B cell (primary cell): ENCODE results near the gene PIGW. TPM values are rescaled to one million over a fixed set of nuclear protein-coding genes. Genes with fewer than 3 reads are reported as not detected.

ENCODE experiments used
- ATAC-seq: fragments of 200-7000 bp; cut with Tn5 transposase; one replicate; pipeline ENCODE4 v1.10.0; 2021; ENCODE audit warnings: low read depth, mild to moderate bottlenecking, moderate number of reproducible peaks, moderate library complexity
- CTCF ChIA-PET: fragments of 350-600 bp; sonication (Branson Sonifier 250); formaldehyde crosslinking; loops from one replicate; lab custom pipeline; 2021; ENCODE audit warnings: antibody characterized with exemption, inconsistent platforms; lab: Charles Lee
- POLR2A ChIA-PET: fragments of 350-600 bp; sonication (Branson Sonifier 250); formaldehyde crosslinking; loops from one replicate; lab custom pipeline; 2021; ENCODE audit warnings: antibody characterized with exemption; lab: Charles Lee
- DNase-seq: peaks from one replicate; pipeline ENCODE4 v3.0.0; 2013
- H2AFZ ChIP-seq: 2 replicates; pipeline ENCODE4 v1.6.1; 2012; ENCODE audit warnings: mild to moderate bottlenecking, low read depth, low read length; ENCODE audit not compliant: insufficient read depth, poor library complexity, severe bottlenecking
- H3K27ac ChIP-seq, 2 donors: 1 replicate in 1 of 2; 2 replicates in 1 of 2; pipeline ENCODE4 v1.5.1; 2012 to 2013; ENCODE audit warnings: low read length in 2 of 2, mild to moderate bottlenecking in 2 of 2, moderate library complexity in 1 of 2
- H3K27me3 ChIP-seq, 4 experiments: fragments of 200-600 bp in 1 of 4; sonication (generic) in 1 of 4; replicated peaks in 1 of 4; 1 replicate in 2 of 4; 2 replicates in 2 of 4; pipeline versions ENCODE4 v1.6.1 to v1.7.0; 2013 to 2016; ENCODE audit warnings: low read length in 3 of 4, mild to moderate bottlenecking in 2 of 4, mixed read lengths in 1 of 4, moderate library complexity in 1 of 4; ENCODE audit not compliant: insufficient read depth in 4 of 4, control insufficient read depth in 3 of 4; ENCODE audit errors: control extremely low read depth in 1 of 4
- H3K36me3 ChIP-seq, 2 experiments: replicated peaks in 1 of 2; 1 replicate in 1 of 2; 2 replicates in 1 of 2; pipeline versions ENCODE4 v1.6.1 to v1.7.1; 2013; ENCODE audit warnings: low read length in 1 of 2; ENCODE audit not compliant: insufficient read depth in 2 of 2, control insufficient read depth in 1 of 2; ENCODE audit errors: control extremely low read depth in 1 of 2, extremely low read depth in 1 of 2
- H3K4me1 ChIP-seq, 2 donors: fragments of 200-600 bp in 1 of 2; sonication (generic) in 1 of 2; 1 replicate in 1 of 2; 2 replicates in 1 of 2; pipeline versions ENCODE4 v1.5.1 to v1.6.1; 2013 to 2017; ENCODE audit warnings: low read length in 2 of 2; ENCODE audit not compliant: control insufficient read depth in 2 of 2, insufficient read depth in 2 of 2
- H3K4me2 ChIP-seq: replicated peaks from 2 replicates; pipeline ENCODE3; 2012; ENCODE audit warnings: mild to moderate bottlenecking, low read depth, low read length; ENCODE audit not compliant: poor library complexity, severe bottlenecking
- H3K4me3 ChIP-seq, 5 experiments: fragments of 200-600 bp in 1 of 5; sonication (generic) in 1 of 5; 1 replicate in 3 of 5; 2 replicates in 2 of 5; pipeline versions ENCODE4 v1.5.1 to v1.7.0; 2011 to 2016; ENCODE audit warnings: low read length in 4 of 5, mild to moderate bottlenecking in 4 of 5, low read depth in 2 of 5, control low read depth in 1 of 5, moderate library complexity in 1 of 5; ENCODE audit not compliant: insufficient read depth in 1 of 5; ENCODE audit errors: control extremely low read depth in 1 of 5, extremely low read depth in 1 of 5
- H3K79me2 ChIP-seq: fragments of 200-600 bp; sonication (generic); one replicate; pipeline ENCODE4 v1.6.0; 2016; ENCODE audit warnings: low read length; ENCODE audit not compliant: control insufficient read depth, insufficient read depth
- H3K9ac ChIP-seq: fragments of 200-600 bp; sonication (generic); 2 replicates; pipeline ENCODE4 v1.6.1; 2017; ENCODE audit warnings: mild to moderate bottlenecking, low read length, moderate library complexity
- H3K9me3 ChIP-seq, 3 donors: one replicate each; pipeline versions ENCODE4 v1.6.1 to v1.7.1; 2013; ENCODE audit warnings: low read length in 2 of 3; ENCODE audit not compliant: control insufficient read depth in 2 of 3, insufficient read depth in 1 of 3; ENCODE audit errors: control extremely low read depth in 1 of 3
- H4K20me1 ChIP-seq: 2 replicates; pipeline ENCODE4 v1.6.0; 2012; ENCODE audit warnings: mild to moderate bottlenecking, low read length; ENCODE audit not compliant: insufficient read depth, control insufficient read depth, poor library complexity, severe bottlenecking
- H3K27ac Mint-ChIP-seq: one replicate; pipeline ENCODE4 v1.8.0; 2021; ENCODE audit warnings: mixed read lengths
- H3K27me3 Mint-ChIP-seq: one replicate; pipeline ENCODE4 v1.8.0; 2021; ENCODE audit warnings: mixed read lengths
- H3K4me1 Mint-ChIP-seq: one replicate; pipeline ENCODE4 v1.8.0; 2021; ENCODE audit warnings: mixed read lengths
- H3K4me3 Mint-ChIP-seq: one replicate; pipeline ENCODE4 v1.8.0; 2021; ENCODE audit warnings: mixed read lengths
- H3K9me3 Mint-ChIP-seq: one replicate; pipeline ENCODE4 v1.8.0; 2022; ENCODE audit warnings: mixed read lengths; ENCODE audit not compliant: insufficient read depth
- EZH2 ChIP-seq: IDR thresholded peaks from 2 replicates; pipeline ENCODE4 v1.6.1; 2012; ENCODE audit warnings: borderline replicate concordance, low read depth, mild to moderate bottlenecking, moderate library complexity, low read length; ENCODE audit not compliant: insufficient read depth, poor library complexity, severe bottlenecking
- WGBS: methylation state at CpG from one replicate; pipeline ENCODE4 v1.1.5; 2013; ENCODE audit warnings: missing lambda C conversion rate; ENCODE audit not compliant: insufficient coverage; 5-methylcytosine and 5-hydroxymethylcytosine counted together
- intact Hi-C: fragments of 100-400 bp; cut with micrococcal nuclease; formaldehyde crosslinking; loops from one replicate; pipeline ENCODE4 v1.10.0; 2022
- polyA plus RNA-seq: library from polyadenylated mRNA; depleted of rRNA; stranded (reverse); fragments of >200 nt; gene quantifications from 2 replicates; pipeline ENCODE4 v1.2.3, GENCODE V29; 2012
- total RNA-seq, 2 donors: library from RNA; stranded (reverse); fragments of 120-200 nt in 1 of 2; gene quantifications; 1 replicate in 1 of 2; 2 replicates in 1 of 2; pipeline versions ENCODE4 v1.2.3 to v1.2.4, GENCODE V29; 2013 to 2022
- TF ChIP-seq, protein P1 (sequence below): fragments of 200-600 bp; IDR thresholded peaks from one replicate; pipeline ENCODE4 v1.8.0; 2022; ENCODE audit warnings: antibody characterized with exemption, mild to moderate bottlenecking

PIGW gene
- total and polyA plus RNA-seq, 2 donors (not counting 1 experiment from before 2014, with no cell fraction given): 4.4 to 5.9 TPM

DNA sequence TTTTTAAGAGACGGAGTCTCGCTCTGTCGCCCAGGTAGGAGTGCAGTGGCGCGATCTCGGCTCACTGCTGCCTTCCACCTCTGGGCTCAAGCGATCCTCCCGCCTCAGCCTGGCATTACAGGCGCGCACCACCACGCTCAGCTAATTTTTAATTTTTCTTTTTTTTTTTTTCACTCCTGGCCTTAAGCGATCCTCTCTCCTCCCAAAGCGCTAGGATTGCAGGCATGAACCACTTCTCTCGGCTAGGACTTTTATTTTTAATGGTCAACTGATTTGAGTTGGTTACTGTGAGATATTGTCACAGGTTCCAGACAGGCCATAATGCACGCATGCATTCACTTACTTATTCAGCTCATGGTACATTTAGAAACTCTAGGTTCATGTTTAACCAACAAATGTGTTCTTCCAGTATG lies 888 bp downstream of the PIGW start:
- ATAC-seq: no peak
- Histone ChIP-seq H2AFZ (peak overlapping the region; percentile 85), H4K20me1 (no peaks in the 10 kb centered on the region)

DNA sequence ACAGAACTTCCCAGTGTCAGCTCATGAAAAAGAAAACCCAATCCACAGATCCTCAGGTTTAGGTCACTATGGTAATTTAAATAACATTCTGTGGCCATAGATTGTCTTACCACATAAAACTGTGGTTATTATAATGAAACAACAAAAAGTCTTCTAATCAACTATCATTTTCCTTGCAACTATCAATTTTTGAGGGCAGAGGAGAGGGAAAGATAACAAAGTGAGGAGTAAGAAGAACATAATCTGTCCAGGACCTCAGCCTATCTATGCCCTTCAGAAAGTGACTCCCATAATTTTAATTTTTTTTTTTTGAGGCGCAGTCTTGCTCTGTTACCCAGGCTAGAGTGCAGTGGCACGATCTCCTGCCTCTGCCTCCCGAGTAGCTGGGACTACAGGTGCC lies 5.9 kb downstream of the PIGW start:
- H3K4me1 Mint-ChIP-seq: peaks cover 14% of the 10 kb centered on the region
- Histone ChIP-seq H3K9ac (no peak overlapping the region), H4K20me1 (peaks cover 3% of the 10 kb centered on the region), H3K79me2 (peaks cover 43% of the 10 kb centered on the region), H2AFZ (no peak overlapping the region), H3K27me3 (no peaks in the 10 kb centered on the region), H3K36me3 (peaks cover 1 to 13% of the 10 kb centered on the region in 2 experiments), H3K27ac (no peak overlapping the region), H3K4me2 (no peak overlapping the region), H3K4me1 (peaks cover 6 to 16% of the 10 kb centered on the region in 2 donors), H3K9me3 (no peaks in the 10 kb centered on the region), H3K4me3 (no peak overlapping the region)
- DNase-seq (no peak), ATAC-seq (no peak)
- POLR2A ChIA-PET: no interaction called here
- intact Hi-C loops: loop anchor here (10.0 kb wide), 1 partner anchor 1196 kb away; no protein-coding TSS in a partner anchor
- CTCF ChIA-PET: no interaction called here
- H3K9me3 Mint-ChIP-seq: no peaks in the 10 kb centered on the region
- H3K27ac Mint-ChIP-seq: no peak overlapping the region
- WGBS: 100% methylated on average over 3 of the region's 3 CpGs
- no peak overlapping the region for H3K4me3 Mint-ChIP-seq
- no peaks in the 10 kb centered on the region for H3K27me3 Mint-ChIP-seq
- no peak for TF ChIP-seq EZH2
- TF ChIP-seq, protein P1, sequence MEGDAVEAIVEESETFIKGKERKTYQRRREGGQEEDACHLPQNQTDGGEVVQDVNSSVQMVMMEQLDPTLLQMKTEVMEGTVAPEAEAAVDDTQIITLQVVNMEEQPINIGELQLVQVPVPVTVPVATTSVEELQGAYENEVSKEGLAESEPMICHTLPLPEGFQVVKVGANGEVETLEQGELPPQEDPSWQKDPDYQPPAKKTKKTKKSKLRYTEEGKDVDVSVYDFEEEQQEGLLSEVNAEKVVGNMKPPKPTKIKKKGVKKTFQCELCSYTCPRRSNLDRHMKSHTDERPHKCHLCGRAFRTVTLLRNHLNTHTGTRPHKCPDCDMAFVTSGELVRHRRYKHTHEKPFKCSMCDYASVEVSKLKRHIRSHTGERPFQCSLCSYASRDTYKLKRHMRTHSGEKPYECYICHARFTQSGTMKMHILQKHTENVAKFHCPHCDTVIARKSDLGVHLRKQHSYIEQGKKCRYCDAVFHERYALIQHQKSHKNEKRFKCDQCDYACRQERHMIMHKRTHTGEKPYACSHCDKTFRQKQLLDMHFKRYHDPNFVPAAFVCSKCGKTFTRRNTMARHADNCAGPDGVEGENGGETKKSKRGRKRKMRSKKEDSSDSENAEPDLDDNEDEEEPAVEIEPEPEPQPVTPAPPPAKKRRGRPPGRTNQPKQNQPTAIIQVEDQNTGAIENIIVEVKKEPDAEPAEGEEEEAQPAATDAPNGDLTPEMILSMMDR: no peak

More for the DNA sequence above, 888 bp downstream of the PIGW start:
- 1% methylated on average over 8 of the region's 15 CpGs for WGBS
- intact Hi-C loops: loop anchor here (1.0 to 2.0 kb wide), 6 partner anchors 9 to 413 kb away; partner anchors contain the start of genes AATF, DHRS11, GGNBP2 and MRM1
- no peak for DNase-seq
- Histone ChIP-seq H3K4me2 (peak overlapping the region; percentile 82), H3K9me3 (peaks cover 0 to 3% (median 0%) of the 10 kb centered on the region in 3 donors), H3K36me3 (peaks cover 1 to 16% of the 10 kb centered on the region in 2 experiments), H3K79me2 (peaks cover 17% of the 10 kb centered on the region), H3K4me1 (peaks cover 9 to 18% of the 10 kb centered on the region in 2 donors), H3K9ac (peak overlapping the region; percentile 72), H3K27ac (peak overlapping the region; percentile 96 to 97), H3K27me3 (no peaks in the 10 kb centered on the region), H3K4me3 (peak overlapping the region; percentile 55 to 99 (median 94))
- ChIA-PET CTCF (interaction anchor here (0.6 to 3.2 kb wide), 6 partner anchors 9 to 540 kb away, joined by 3 to 34 read pairs (median 4); partner anchors contain the start of genes GGNBP2 and MRM1), POLR2A (interaction anchor here (0.6 to 3.1 kb wide), 4 partner anchors 9 to 758 kb away, joined by 3 to 57 read pairs (median 6); partner anchors contain the start of genes GGNBP2 and MRM1)
- H3K4me3 Mint-ChIP-seq: peak overlapping the region; percentile 96
- H3K27ac Mint-ChIP-seq: peak overlapping the region; percentile 99
- H3K9me3 Mint-ChIP-seq: no peaks in the 10 kb centered on the region
- no peaks in the 10 kb centered on the region for H3K27me3 Mint-ChIP-seq
- peaks cover 21% of the 10 kb centered on the region for H3K4me1 Mint-ChIP-seq
- TF ChIP-seq, protein P1: no peak
- TF ChIP-seq EZH2: no peak
